RKO (cell line): ENCODE results near the gene ABCG4.

Experiments
- DNase-seq: peaks from one replicate; pipeline ENCODE4 v3.0.0-alpha.2; 2016; ENCODE audit warnings: low spot score

ABCG4 gene

GRCh38 chr11:119206511-119207414 lies 57.9 kb downstream of the ABCG4 start:
- DNase-seq = peak; percentile 69

DNA sequence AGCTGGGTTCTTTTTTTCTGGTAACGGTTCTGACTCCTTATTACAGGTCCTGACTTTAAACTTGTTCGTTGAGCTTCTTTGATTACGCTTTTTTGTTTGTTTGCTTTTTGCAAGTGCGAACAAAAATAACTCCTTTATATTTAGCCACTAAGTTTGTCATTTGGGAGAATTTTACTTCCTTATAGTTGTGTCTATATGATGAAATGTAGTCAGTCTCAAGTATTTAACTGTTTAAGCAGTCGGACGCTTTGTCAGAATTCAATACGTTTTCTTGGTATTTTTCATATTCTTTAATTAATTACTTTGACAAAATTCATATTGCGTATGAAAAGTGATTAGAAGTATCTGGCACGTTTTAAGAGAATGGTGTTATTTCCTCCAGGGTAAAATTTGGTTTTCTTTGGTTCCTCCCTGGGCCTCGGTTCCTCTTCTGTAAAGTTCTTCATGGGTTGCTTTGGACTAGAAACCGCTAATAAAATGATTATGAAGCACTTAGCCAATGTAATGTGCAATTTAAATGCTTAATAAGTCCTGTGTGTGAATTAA lies 58.6 kb downstream of the ABCG4 start:
- DNase-seq = no peak

GRCh38 chr11:119209186-119209585 lies 60.3 kb downstream of the ABCG4 start:
- no peak for DNase-seq

GRCh38 chr11:119210050-119210449 lies 61.2 kb downstream of the ABCG4 start:
- DNase-seq = no peak
